Gastrocnemius medialis (tissue), 4 donors: ENCODE data around the gene SLC6A19. TPM values are rescaled to one million over a fixed set of nuclear protein-coding genes. Genes with fewer than 3 reads are reported as not detected.

ENCODE experiments used
- ATAC-seq, 2 donors: fragments of 150-250 bp; one replicate each; pipeline ENCODE4 v1.9.1; 2016
- DNase-seq, 2 donors: peaks; one replicate each; pipeline ENCODE4 v3.0.0-alpha.2; 2019
- H3K27ac ChIP-seq, 4 donors: fragments of 200-600 bp; sonication (generic); 1 replicate in 1 of 4; 2 replicates in 3 of 4; pipeline ENCODE4 v1.5.1; 2016 to 2018; ENCODE audit warnings: mild to moderate bottlenecking in 2 of 4, moderate library complexity in 1 of 4
- H3K27me3 ChIP-seq, 3 donors: fragments of 200-600 bp; sonication (generic) in 2 of 3; 1 replicate in 1 of 3; 2 replicates in 2 of 3; pipeline versions ENCODE4 v1.5.1 to v1.6.0; 2016 to 2019; ENCODE audit warnings: mild to moderate bottlenecking in 1 of 3, moderate library complexity in 1 of 3
- H3K36me3 ChIP-seq, 2 donors: fragments of 200-600 bp; sonication (generic) in 1 of 2; one replicate each; pipeline ENCODE4 v1.5.1; 2017 to 2018
- H3K4me1 ChIP-seq, 2 donors: fragments of 200-600 bp; sonication (generic) in 1 of 2; one replicate each; pipeline ENCODE4 v1.5.1; 2016 to 2017; ENCODE audit warnings: mild to moderate bottlenecking in 2 of 2
- H3K4me3 ChIP-seq, 4 donors: fragments of 200-600 bp; sonication (generic) in 3 of 4; 1 replicate in 1 of 4; 2 replicates in 3 of 4; pipeline ENCODE4 v1.5.1; 2016 to 2019; ENCODE audit warnings: mild to moderate bottlenecking in 2 of 4
- H3K9me3 ChIP-seq, 3 donors: fragments of 200-600 bp; sonication (generic) in 2 of 3; 1 replicate in 1 of 3; 2 replicates in 2 of 3; pipeline ENCODE4 v1.5.1; 2016 to 2019
- CTCF ChIP-seq, 5 experiments: fragments of 450-650 bp in 3 of 5; fragments of 200-600 bp in 2 of 5; sonication (generic) in 2 of 5; IDR thresholded peaks in 4 of 5; conservative IDR thresholded peaks in 1 of 5; 1 replicate in 4 of 5; 2 replicates in 1 of 5; pipeline ENCODE4 v1.5.1; 2016 to 2019; ENCODE audit warnings: antibody characterized with exemption in 5 of 5, mild to moderate bottlenecking in 3 of 5, moderate library complexity in 3 of 5
- POLR2A ChIP-seq, 2 donors: fragments of 450-650 bp; IDR thresholded peaks; one replicate each; pipeline ENCODE4 v1.6.1; 2017; ENCODE audit warnings: antibody characterized with exemption in 2 of 2, mild to moderate bottlenecking in 2 of 2, moderate library complexity in 2 of 2
- in situ Hi-C, 4 donors: fragments of 200-750 bp; cut with MboI; loops; one replicate each; pipeline versions ENCODE4 v1.15.0 to v1.8.0; 2017; ENCODE audit warnings: low sequenced_read_pairs in 4 of 4
- intact Hi-C: fragments of 100-400 bp; cut with DNase I; formaldehyde crosslinking; loops from one replicate; pipeline ENCODE4 v1.15.1; 2023; ENCODE audit warnings: low total_unique reads
- total RNA-seq, 4 donors: library from RNA; depleted of rRNA; stranded (reverse); fragments of >200 nt; gene quantifications; one replicate each; pipeline versions ENCODE4 v1.1.0 to v1.2.3, GENCODE V29; 2016

Gene SLC6A19
- total RNA-seq, 4 donors from 2014 or later, result 0.05 TPM; not detected in 3

GRCh38 chr5:1197876-1198666 is 3.3 kb upstream of the SLC6A19 start:
- Histone ChIP-seq H3K4me1 (no peaks in the 10 kb centered on the region), H3K36me3 (no peaks in the 10 kb centered on the region), H3K4me3 (no peak overlapping the region), H3K27me3 (peaks cover 0 to 13% (median 9%) of the 10 kb centered on the region in 3 donors), H3K27ac (no peak overlapping the region), H3K9me3 (no peaks in the 10 kb centered on the region)
- ATAC-seq (no peak), DNase-seq (no peak)
- TF ChIP-seq POLR2A (IDR thresholded peaks at IDR 0.05) (no peak), CTCF (IDR thresholded peaks at IDR 0.05 in 4 of 5, conservative IDR thresholded peaks at IDR 0.05 in 1 of 5) (no peak)
- in situ Hi-C loops (no loop called here), intact Hi-C loops (no loop called here)

- Histone ChIP-seq H3K36me3 (no peaks in the 10 kb centered on the region), H3K9me3 (no peaks in the 10 kb centered on the region), H3K4me1 (no peaks in the 10 kb centered on the region), H3K4me3 (no peak overlapping the region), H3K27ac (no peak overlapping the region), H3K27me3 (peaks cover under 1 to 13% (median 9%) of the 10 kb centered on the region in 3 donors)
- DNase-seq, result no peak
- in situ Hi-C loops, result no loop called here
- no peak for ATAC-seq
- TF ChIP-seq POLR2A (IDR thresholded peaks at IDR 0.05) (no peak), CTCF (IDR thresholded peaks at IDR 0.05 in 4 of 5, conservative IDR thresholded peaks at IDR 0.05 in 1 of 5) (no peak)
- intact Hi-C loops, result no loop called here
Measured at GRCh38 chr5:1199340-1199648, 2.1 kb upstream of the SLC6A19 start.

GRCh38 chr5:1199649-1200494 is 1.5 kb upstream of the SLC6A19 start:
- TF ChIP-seq POLR2A (IDR thresholded peaks at IDR 0.05) (no peak), CTCF (IDR thresholded peaks at IDR 0.05 in 4 of 5, conservative IDR thresholded peaks at IDR 0.05 in 1 of 5) (no peak)
- ATAC-seq, result no peak
- H3K4me1 ChIP-seq, result no peaks in the 10 kb centered on the region
- H3K27ac ChIP-seq, result no peak overlapping the region
- intact Hi-C loops (no loop called here), in situ Hi-C loops (no loop called here)
- no peak for DNase-seq
- no peaks in the 10 kb centered on the region for H3K36me3 ChIP-seq
- H3K9me3 ChIP-seq, result no peaks in the 10 kb centered on the region
- no peak overlapping the region for H3K4me3 ChIP-seq
- peaks cover 4 to 13% (median 9%) of the 10 kb centered on the region in 3 donors for H3K27me3 ChIP-seq

GRCh38 chr5:1200495-1201326 is 684 bp upstream of the SLC6A19 start:
- Histone ChIP-seq H3K4me3 (no peak overlapping the region), H3K36me3 (no peaks in the 10 kb centered on the region), H3K9me3 (no peaks in the 10 kb centered on the region), H3K27me3 (peaks cover 4 to 13% (median 12%) of the 10 kb centered on the region in 3 donors), H3K27ac (no peak overlapping the region), H3K4me1 (no peaks in the 10 kb centered on the region)
- TF ChIP-seq POLR2A (IDR thresholded peaks at IDR 0.05) (no peak), CTCF (IDR thresholded peaks at IDR 0.05 in 4 of 5, conservative IDR thresholded peaks at IDR 0.05 in 1 of 5) (no peak)
- ATAC-seq (no peak), DNase-seq (no peak)
- intact Hi-C loops (no loop called here), in situ Hi-C loops (no loop called here)
